Measurements from ENCODE around the gene ZMYND12. TPM values are rescaled to one million over a fixed set of nuclear protein-coding genes. Genes with fewer than 3 reads are reported as not detected.

The ZMYND12 gene
- total RNA-seq, 2 experiments from 2014 or later, result 0.56 to 0.69 TPM

GRCh38 chr1:42463921-42464320 lies 8.1 kb upstream of the ZMYND12 start:
- H3K27ac Mint-ChIP-seq, result no peak overlapping the region
- H3K4me3 Mint-ChIP-seq, result peak overlapping the region; percentile 75
- H3K36me3 Mint-ChIP-seq (ENCODE audit: low read depth), result peaks cover 21% of the 10 kb centered on the region
- H3K27me3 Mint-ChIP-seq, result peaks cover 9% of the 10 kb centered on the region
- POLR2A ChIA-PET, result interaction anchor here (0.6 kb wide), 1 partner anchor 290 kb away, joined by 5 read pairs; no protein-coding TSS in a partner anchor
- H3K9me3 Mint-ChIP-seq, result no peaks in the 10 kb centered on the region
- H3K4me1 Mint-ChIP-seq, result peaks cover 30% of the 10 kb centered on the region
- DNase-seq, result no peak
- CTCF ChIA-PET, result interaction anchor here (1.5 kb wide), 1 partner anchor 10 kb away, joined by 5 read pairs; no protein-coding TSS in a partner anchor

- peaks cover 30% of the 10 kb centered on the region for H3K36me3 Mint-ChIP-seq (ENCODE audit: low read depth)
- DNase-seq, result peak; percentile 99
- ChIA-PET CTCF (interaction anchor here (1.5 kb wide), 1 partner anchor 11 kb away, joined by 5 read pairs; no protein-coding TSS in a partner anchor), POLR2A (interaction anchor here (1.0 kb wide), 1 partner anchor 126 kb away, joined by 3 read pairs; no protein-coding TSS in a partner anchor)
- H3K4me3 Mint-ChIP-seq, result peak within 1 kb of the TSS; percentile 75
- peaks cover 9% of the 10 kb centered on the region for H3K27me3 Mint-ChIP-seq
- H3K4me1 Mint-ChIP-seq, result peaks cover 36% of the 10 kb centered on the region
- H3K27ac Mint-ChIP-seq, result peak within 1 kb of the TSS; percentile 83
- H3K9me3 Mint-ChIP-seq, result no peaks in the 10 kb centered on the region
Measured at GRCh38 chr1:42462828-42463763, 7.3 kb upstream of the ZMYND12 start, which contains the start of gene CCDC30. Gene CCDC30 (plus strand): TSS chr1:42463286. CDS start chr1:42480552, 17,266 bp downstream.

- no peak overlapping the region for H3K27ac Mint-ChIP-seq
- H3K4me3 Mint-ChIP-seq, result no peak overlapping the region
- ChIA-PET POLR2A (no interaction called here), CTCF (no interaction called here)
- H3K36me3 Mint-ChIP-seq (ENCODE audit: low read depth), result peaks cover 41% of the 10 kb centered on the region
- peaks cover 48% of the 10 kb centered on the region for H3K4me1 Mint-ChIP-seq
- DNase-seq, result no peak
- peaks cover 9% of the 10 kb centered on the region for H3K27me3 Mint-ChIP-seq
- no peaks in the 10 kb centered on the region for H3K9me3 Mint-ChIP-seq
Measured at GRCh38 chr1:42461196-42461595, 5.4 kb upstream of the ZMYND12 start.

GRCh38 chr1:42456754-42457089 lies 900 bp upstream of the ZMYND12 start:
- H3K4me1 Mint-ChIP-seq, result peaks cover 37% of the 10 kb centered on the region
- peak; percentile 75 for DNase-seq
- no peaks in the 10 kb centered on the region for H3K9me3 Mint-ChIP-seq
- H3K27ac Mint-ChIP-seq, result peak overlapping the region; percentile 94
- ChIA-PET CTCF (interaction anchor here (1.2 kb wide), 1 partner anchor 13 kb away, joined by 4 read pairs; no protein-coding TSS in a partner anchor), POLR2A (interaction anchor here (0.6 kb wide), 3 partner anchors 63 to 201 kb away, joined by 3 to 5 read pairs (median 4); no protein-coding TSS in a partner anchor)
- peaks cover 1% of the 10 kb centered on the region for H3K27me3 Mint-ChIP-seq
- peaks cover 36% of the 10 kb centered on the region for H3K36me3 Mint-ChIP-seq (ENCODE audit: low read depth)
- peak overlapping the region; percentile 89 for H3K4me3 Mint-ChIP-seq

GRCh38 chr1:42454403-42454802 lies 1.4 kb downstream of the ZMYND12 start:
- no peak for DNase-seq
- peaks cover 1% of the 10 kb centered on the region for H3K27me3 Mint-ChIP-seq
- H3K36me3 Mint-ChIP-seq (ENCODE audit: low read depth), result peaks cover 25% of the 10 kb centered on the region
- H3K4me1 Mint-ChIP-seq, result peaks cover 37% of the 10 kb centered on the region
- ChIA-PET POLR2A (no interaction called here), CTCF (interaction anchor here (0.9 kb wide), 1 partner anchor 25 kb away, joined by 3 read pairs; no protein-coding TSS in a partner anchor)
- H3K27ac Mint-ChIP-seq, result no peak overlapping the region
- H3K9me3 Mint-ChIP-seq, result no peaks in the 10 kb centered on the region
- no peak overlapping the region for H3K4me3 Mint-ChIP-seq

GRCh38 chr1:42453386-42453785 lies 2.4 kb downstream of the ZMYND12 start:
- ChIA-PET POLR2A (no interaction called here), CTCF (no interaction called here)
- no peak for DNase-seq
- peaks cover 1% of the 10 kb centered on the region for H3K27me3 Mint-ChIP-seq
- H3K27ac Mint-ChIP-seq, result no peak overlapping the region
- H3K36me3 Mint-ChIP-seq (ENCODE audit: low read depth), result peaks cover 16% of the 10 kb centered on the region
- no peaks in the 10 kb centered on the region for H3K9me3 Mint-ChIP-seq
- H3K4me3 Mint-ChIP-seq, result no peak overlapping the region
- peaks cover 31% of the 10 kb centered on the region for H3K4me1 Mint-ChIP-seq

GRCh38 chr1:42450061-42450460 lies 5.8 kb downstream of the ZMYND12 start:
- Mint-ChIP-seq H3K27me3 (peaks cover 1% of the 10 kb centered on the region), H3K9me3 (no peaks in the 10 kb centered on the region), H3K27ac (no peak overlapping the region), H3K4me3 (no peak overlapping the region), H3K36me3 (ENCODE audit: low read depth) (no peaks in the 10 kb centered on the region), H3K4me1 (peaks cover 10% of the 10 kb centered on the region)
- no peak for DNase-seq
- CTCF ChIA-PET, result no interaction called here
- POLR2A ChIA-PET, result interaction anchor here (0.5 kb wide), 1 partner anchor 189 kb away, joined by 3 read pairs; no protein-coding TSS in a partner anchor

GRCh38 chr1:42449256-42449655 lies 6.6 kb downstream of the ZMYND12 start:
- CTCF ChIA-PET, result no interaction called here

GRCh38 chr1:42442662-42443061 lies 13.2 kb downstream of the ZMYND12 start:
- H3K27me3 Mint-ChIP-seq, result no peaks in the 10 kb centered on the region
- H3K4me1 Mint-ChIP-seq, result no peaks in the 10 kb centered on the region
- H3K36me3 Mint-ChIP-seq (ENCODE audit: low read depth), result no peaks in the 10 kb centered on the region

More at GRCh38 chr1:42449256-42449655, 6.6 kb downstream of the ZMYND12 start:
- no peak for DNase-seq
- Mint-ChIP-seq H3K4me1 (peaks cover 7% of the 10 kb centered on the region), H3K9me3 (no peaks in the 10 kb centered on the region), H3K27me3 (peaks cover 1% of the 10 kb centered on the region), H3K36me3 (ENCODE audit: low read depth) (no peaks in the 10 kb centered on the region), H3K4me3 (no peak overlapping the region), H3K27ac (no peak overlapping the region)
- POLR2A ChIA-PET, result no interaction called here

GRCh38 chr1:42439940-42440339 lies 15.9 kb downstream of the ZMYND12 start:
- ChIA-PET CTCF (no interaction called here), POLR2A (no interaction called here)

More at GRCh38 chr1:42442662-42443061, 13.2 kb downstream of the ZMYND12 start:
- H3K4me3 Mint-ChIP-seq, result no peak overlapping the region
- H3K27ac Mint-ChIP-seq, result no peak overlapping the region
- DNase-seq, result no peak
- POLR2A ChIA-PET, result no interaction called here
- CTCF ChIA-PET, result no interaction called here
- no peaks in the 10 kb centered on the region for H3K9me3 Mint-ChIP-seq

GRCh38 chr1:42434340-42434739 lies 21.5 kb downstream of the ZMYND12 start:
- DNase-seq, result no peak
- H3K4me1 Mint-ChIP-seq, result no peaks in the 10 kb centered on the region
- no peaks in the 10 kb centered on the region for H3K36me3 Mint-ChIP-seq (ENCODE audit: low read depth)
- no peak overlapping the region for H3K4me3 Mint-ChIP-seq
- no peaks in the 10 kb centered on the region for H3K9me3 Mint-ChIP-seq
- ChIA-PET POLR2A (no interaction called here), CTCF (interaction anchor here (1.4 kb wide), 1 partner anchor 10 kb away, joined by 5 read pairs; no protein-coding TSS in a partner anchor)
- H3K27me3 Mint-ChIP-seq, result no peaks in the 10 kb centered on the region
- H3K27ac Mint-ChIP-seq, result no peak overlapping the region

More at GRCh38 chr1:42439940-42440339, 15.9 kb downstream of the ZMYND12 start:
- Mint-ChIP-seq H3K4me3 (no peak overlapping the region), H3K27ac (no peak overlapping the region), H3K9me3 (no peaks in the 10 kb centered on the region), H3K36me3 (ENCODE audit: low read depth) (no peaks in the 10 kb centered on the region), H3K4me1 (no peaks in the 10 kb centered on the region), H3K27me3 (no peaks in the 10 kb centered on the region)
- DNase-seq, result no peak

GRCh38 chr1:42433369-42433768 lies 22.5 kb downstream of the ZMYND12 start:
- Mint-ChIP-seq H3K4me1 (no peaks in the 10 kb centered on the region), H3K27me3 (no peaks in the 10 kb centered on the region), H3K9me3 (no peaks in the 10 kb centered on the region), H3K27ac (no peak overlapping the region), H3K4me3 (no peak overlapping the region), H3K36me3 (ENCODE audit: low read depth) (no peaks in the 10 kb centered on the region)
- ChIA-PET CTCF (interaction anchor here (1.4 kb wide), 1 partner anchor 9 kb away, joined by 5 read pairs; no protein-coding TSS in a partner anchor), POLR2A (no interaction called here)
- DNase-seq, result no peak

- no peak overlapping the region for H3K27ac Mint-ChIP-seq
- no peaks in the 10 kb centered on the region for H3K9me3 Mint-ChIP-seq
- ChIA-PET POLR2A (no interaction called here), CTCF (no interaction called here)
- H3K27me3 Mint-ChIP-seq, result no peaks in the 10 kb centered on the region
- H3K4me1 Mint-ChIP-seq, result no peaks in the 10 kb centered on the region
- DNase-seq, result no peak
- no peak overlapping the region for H3K4me3 Mint-ChIP-seq
- H3K36me3 Mint-ChIP-seq (ENCODE audit: low read depth), result no peaks in the 10 kb centered on the region
Measured at GRCh38 chr1:42432714-42433113, 23.1 kb downstream of the ZMYND12 start.
